GM18867 (cell line): ENCODE data around the gene C1orf53.
A peak's percentile ranks its signal among the peaks of the same experiment; 100 is the strongest.
"Not testable (repeated sequence)": the region's sequence is repeated elsewhere in the genome, so short reads cannot be mapped to it uniquely, and the experiment has no call there.

Experiments used
- ATAC-seq: cut with Tn5 transposase; IDR thresholded peaks from one replicate; pipeline ENCODE4 v1.9.1; 2021; ENCODE audit warnings: mild to moderate bottlenecking, moderate library complexity; ENCODE audit not compliant: unreplicated experiment

Gene C1orf53

DNA sequence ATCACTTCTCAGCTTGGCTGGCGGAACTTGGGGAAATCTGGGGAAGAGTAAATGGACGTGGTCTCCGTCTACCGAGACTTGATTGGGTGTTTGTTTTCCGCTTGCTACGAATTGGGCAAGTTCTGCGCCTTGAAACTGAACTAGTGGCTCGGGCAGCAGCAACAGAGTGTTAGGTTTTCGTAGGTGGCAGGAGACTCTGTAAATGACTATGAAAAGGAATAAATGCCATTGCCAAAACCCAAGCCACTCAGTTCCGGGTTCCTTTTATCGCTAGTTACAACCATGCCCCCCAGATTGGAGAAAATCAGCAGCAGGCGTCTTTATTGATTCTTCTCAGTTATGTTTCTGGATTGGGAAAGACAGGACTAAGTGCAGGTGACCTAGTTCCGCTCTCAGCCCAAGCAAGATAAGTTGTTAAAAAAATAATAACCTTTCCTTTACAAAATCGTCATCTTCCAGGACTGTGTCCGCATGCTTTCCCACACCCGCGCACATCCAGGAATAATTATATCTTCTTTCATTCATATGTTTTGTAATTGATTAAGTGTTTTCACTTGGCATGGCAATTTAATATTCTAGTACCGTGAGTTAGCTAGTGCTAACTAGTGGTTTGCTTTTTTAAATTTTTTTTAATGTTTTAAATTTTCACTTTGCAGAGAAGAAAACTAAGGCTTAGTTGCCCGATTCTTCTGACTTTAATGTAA is 18.1 kb downstream of the C1orf53 start:
- ATAC-seq, result no peak

DNA sequence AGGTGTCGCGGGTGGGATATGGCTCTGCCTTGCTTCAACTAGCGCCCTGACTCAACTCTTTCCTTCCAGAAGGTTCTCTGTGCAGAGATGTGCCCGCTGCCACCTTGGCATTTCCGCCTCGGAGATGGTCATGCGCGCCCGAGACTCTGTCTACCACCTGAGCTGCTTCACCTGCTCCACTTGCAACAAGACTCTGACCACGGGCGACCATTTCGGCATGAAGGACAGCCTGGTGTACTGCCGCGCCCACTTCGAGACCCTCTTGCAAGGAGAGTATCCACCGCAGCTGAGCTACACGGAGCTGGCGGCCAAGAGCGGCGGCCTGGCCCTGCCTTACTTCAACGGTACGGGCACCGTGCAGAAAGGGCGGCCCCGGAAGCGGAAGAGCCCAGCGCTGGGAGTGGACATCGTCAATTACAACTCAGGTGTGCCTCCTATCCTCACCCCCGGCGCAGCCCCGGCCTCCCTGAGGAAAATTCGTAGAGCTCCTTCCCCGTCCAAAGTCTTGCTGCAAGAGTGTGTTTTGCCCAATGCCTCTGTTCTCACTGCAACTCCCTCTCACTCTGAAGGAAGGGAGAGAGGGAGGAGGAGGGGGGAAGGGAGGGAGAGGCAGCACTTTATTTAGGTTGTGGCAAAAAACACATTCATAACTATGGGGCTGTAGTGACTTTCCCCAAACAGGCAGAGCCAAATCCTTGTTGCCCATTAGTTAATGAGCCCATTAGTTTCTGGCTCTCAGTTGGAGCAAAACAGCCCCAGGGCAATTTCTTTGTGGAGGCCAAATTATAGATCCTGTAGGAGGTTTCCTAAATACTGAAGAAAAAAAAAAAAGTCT is 19.0 kb downstream of the C1orf53 start:
- no peak for ATAC-seq

- ATAC-seq, result no peak
These were observed 19.6 kb downstream of the C1orf53 start for GRCh38 chr1:197922070-197922390.

GRCh38 chr1:197923038-197923437 is 20.6 kb downstream of the C1orf53 start:
- ATAC-seq, result no peak

DNA sequence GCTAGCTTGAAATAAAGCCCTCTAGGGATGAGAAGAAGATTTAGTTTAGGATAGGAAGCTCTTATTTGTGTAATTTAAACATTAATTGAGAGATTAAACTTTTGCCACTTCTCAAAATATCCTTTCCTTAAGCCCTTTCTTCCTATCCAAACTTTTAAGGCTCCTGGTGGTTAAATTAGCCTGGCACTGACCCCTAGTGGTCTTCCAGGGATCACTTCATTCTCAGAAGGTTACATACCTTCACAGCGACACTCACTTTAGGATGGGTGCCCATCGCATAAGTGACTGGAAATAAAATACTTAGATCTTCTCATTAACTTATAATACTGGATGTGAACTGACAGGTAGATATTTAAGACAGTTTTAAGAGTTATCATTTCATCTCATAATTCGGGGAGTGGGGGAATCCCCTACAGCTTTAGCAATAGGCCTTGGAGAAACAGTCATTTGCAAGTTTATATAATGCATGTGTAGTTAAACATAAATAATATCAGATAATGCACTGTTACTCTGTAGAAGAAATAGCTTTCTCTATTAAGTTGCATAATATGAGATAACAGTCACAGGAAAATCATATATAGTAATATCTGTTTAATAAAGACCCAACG is 22.2 kb downstream of the C1orf53 start:
- ATAC-seq, result peak; percentile 79

GRCh38 chr1:197927908-197928665 is 25.7 kb downstream of the C1orf53 start:
- ATAC-seq, result no peak

DNA sequence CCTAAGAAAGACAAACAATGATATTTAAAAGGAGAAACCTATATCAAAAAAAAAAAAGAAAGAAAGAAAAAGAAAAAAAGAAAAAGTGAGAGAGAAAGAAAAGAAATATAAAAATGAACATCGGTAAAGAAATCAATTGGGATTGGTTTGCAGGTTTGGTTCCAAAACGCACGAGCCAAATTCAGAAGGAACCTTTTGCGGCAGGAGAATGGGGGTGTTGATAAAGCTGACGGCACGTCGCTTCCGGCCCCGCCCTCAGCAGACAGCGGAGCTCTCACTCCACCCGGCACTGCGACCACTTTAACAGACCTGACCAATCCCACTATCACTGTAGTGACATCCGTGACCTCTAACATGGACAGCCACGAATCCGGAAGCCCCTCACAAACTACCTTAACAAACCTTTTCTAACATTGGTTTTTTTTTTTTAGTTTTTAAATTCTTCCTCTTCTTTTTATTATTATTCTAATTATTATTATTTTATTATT is 26.5 kb downstream of the C1orf53 start:
- ATAC-seq, result peak; percentile 70

DNA sequence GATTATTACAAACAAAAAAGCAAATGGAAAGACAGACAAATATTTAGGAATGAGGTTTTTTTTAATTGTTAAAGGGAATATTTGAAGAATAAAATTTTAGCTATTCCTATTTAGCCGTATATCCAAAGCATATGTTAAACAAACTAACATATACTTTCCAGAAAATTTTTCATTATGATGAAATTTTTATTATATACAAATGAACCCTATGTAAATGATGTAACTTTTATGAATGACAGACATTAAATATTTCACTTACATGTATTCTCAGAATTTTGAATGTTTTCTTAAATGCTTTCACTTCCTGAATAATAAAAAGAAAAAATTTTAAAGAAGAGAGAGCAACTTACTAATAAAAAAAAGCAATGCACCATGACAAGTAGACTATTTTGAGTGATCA is 30.6 kb downstream of the C1orf53 start:
- no peak for ATAC-seq

- ATAC-seq, result no peak
These were observed 31.2 kb downstream of the C1orf53 start for GRCh38 chr1:197933647-197934046.

DNA sequence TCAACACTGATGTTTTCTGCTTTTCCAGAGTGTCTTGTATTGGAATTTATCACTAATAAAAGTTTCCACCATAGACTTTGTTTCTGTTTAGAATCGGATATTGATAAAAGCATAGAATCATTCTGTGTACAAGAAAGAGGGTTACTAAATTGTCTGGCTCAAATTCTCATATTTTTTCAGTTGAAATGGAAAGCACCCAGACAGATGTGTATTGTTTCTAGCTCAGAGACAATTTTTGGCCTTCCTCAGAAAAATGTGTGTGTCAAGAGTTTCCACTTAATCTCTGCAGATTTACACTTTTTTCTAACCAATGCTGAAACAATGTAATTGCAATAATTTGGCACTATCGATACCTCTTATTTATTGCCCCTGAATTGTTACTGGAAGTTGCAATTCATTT is 35.0 kb downstream of the C1orf53 start:
- ATAC-seq, result no peak

DNA sequence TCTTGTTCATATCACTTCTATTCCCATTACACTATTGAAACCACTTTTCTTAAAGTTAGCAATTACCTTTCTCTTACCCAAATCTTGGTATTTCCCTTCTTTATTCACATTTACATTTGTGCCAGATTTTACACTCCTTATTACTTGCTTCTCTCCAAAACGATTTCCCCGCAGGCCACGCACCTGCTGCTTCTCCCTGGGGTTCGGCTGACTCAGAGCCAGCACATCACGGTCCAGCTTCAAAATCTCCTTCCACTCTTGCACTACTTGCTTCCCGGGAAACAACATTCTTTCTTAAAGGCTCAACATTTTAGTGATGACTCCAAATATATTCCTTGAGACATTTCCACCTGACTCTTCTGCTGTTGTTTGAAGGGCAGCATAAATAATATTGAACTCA is 35.5 kb downstream of the C1orf53 start:
- ATAC-seq, result no peak

DNA sequence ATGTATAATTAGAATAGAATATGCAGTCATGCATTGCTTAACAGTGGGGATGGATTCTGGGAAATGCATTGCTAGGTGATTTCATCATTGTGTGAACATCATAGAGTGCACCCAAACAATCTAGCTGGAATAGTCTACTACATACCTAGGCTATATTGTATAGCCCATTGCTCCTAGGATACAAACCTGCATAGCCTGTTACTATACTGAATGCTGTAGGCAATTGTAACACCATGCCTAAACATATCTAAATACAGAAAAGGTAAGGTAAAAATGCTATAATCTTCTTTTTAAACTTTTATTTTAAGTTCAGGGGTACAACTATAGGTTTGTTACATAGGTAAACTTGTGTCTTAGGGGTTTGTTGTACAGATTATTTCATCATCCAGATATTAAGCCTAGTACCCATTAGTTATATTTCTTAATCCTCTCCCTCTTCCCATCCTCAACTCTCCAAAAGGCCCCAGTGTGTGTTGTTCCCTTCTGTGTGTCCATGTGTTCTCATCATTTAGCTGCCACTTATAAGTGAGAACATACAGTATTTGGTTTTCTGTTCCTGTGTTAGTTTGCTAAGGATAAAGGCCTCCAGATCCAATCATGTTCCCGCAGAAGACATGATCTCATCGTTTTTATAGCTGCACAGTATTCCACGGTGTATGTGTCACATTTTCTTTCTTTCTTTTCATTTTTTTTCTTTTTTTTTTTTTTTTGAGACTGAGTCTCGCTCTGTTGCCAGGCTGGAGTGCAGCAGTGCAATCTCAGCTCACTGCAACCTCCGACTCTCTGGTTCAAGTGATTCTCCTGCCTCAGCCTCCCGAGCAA is 36.9 kb downstream of the C1orf53 start:
- not testable (repeated sequence) for ATAC-seq

GRCh38 chr1:197942042-197942441 is 39.6 kb downstream of the C1orf53 start:
- no peak for ATAC-seq

GRCh38 chr1:197944485-197944884 is 42.1 kb downstream of the C1orf53 start:
- no peak for ATAC-seq

DNA sequence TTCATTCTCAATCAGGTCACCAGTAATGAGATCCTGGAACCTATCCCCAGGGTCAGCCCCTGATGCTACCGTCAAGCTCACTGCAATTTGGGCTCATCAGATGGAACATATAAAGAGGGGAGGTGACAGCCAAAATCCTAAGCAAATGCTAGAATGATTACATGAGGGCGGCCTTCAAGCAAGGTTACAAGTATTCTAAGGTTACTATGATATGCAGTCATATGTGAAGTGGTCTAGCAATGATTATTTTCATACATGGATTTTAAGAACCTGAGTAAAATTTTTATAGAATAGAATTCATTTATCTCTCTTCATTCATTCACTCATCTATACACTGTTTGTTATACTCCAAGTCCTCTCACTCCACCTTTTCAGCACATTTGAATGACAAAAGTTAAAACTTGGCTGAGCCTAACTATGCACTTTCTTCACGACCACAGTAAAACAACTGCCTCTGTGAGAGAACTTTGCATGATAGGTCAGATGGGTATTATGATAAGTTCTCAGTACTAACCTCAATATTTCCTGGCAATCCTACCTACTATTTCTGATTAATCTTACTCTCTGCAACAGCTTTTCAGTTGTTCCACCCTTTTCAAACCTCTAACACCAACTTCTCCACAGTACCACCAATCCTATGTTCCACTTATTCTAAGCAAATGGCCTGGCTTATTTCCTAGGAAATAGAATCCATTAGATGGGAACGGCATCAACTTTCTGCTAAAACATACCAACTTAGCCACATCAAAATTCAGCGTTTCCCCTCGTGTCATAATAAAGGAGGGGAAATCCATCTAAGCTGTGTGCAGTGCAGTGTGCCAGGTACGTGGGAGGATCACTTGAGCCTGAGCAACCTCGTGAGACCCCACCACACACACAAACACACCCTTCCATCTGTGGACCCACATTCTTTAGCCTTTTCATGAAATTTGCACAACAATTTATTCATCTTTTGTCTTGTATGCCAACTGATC is 46.8 kb downstream of the C1orf53 start:
- ATAC-seq, result no peak

- ATAC-seq, result no peak
These were observed 48.7 kb downstream of the C1orf53 start for GRCh38 chr1:197951089-197951488.

GRCh38 chr1:197951617-197952175 is 49.3 kb downstream of the C1orf53 start:
- no peak for ATAC-seq

GRCh38 chr1:197953472-197953871 is 51.0 kb downstream of the C1orf53 start:
- ATAC-seq, result not testable (repeated sequence)
